GM19468 (cell line): ENCODE results near the gene COCH.
A peak's percentile ranks its signal among the peaks of the same experiment; 100 is the strongest.

ENCODE experiments used
- ATAC-seq: cut with Tn5 transposase; IDR thresholded peaks from one replicate; pipeline ENCODE4 v1.9.1; 2021; ENCODE audit warnings: mild to moderate bottlenecking, moderate library complexity, moderate number of reproducible peaks; ENCODE audit not compliant: unreplicated experiment; ENCODE audit errors: extremely low read depth

Gene COCH

GRCh38 chr14:30874120-30874998, at the start of gene COCH:
COCH (plus strand) TSS chr14:30874559; CDS start chr14:30874939, 380 bp downstream.
- ATAC-seq, result peak; percentile 72

- no peak for ATAC-seq
Measured at GRCh38 chr14:30826070-30826469, 48.3 kb upstream of the COCH start.

GRCh38 chr14:30829853-30830252, 44.5 kb upstream of the COCH start:
- ATAC-seq, result no peak

GRCh38 chr14:30834353-30834752, 40.0 kb upstream of the COCH start:
- no peak for ATAC-seq

- no peak for ATAC-seq
Measured at GRCh38 chr14:30838351-30838750, 36.0 kb upstream of the COCH start.

- ATAC-seq, result no peak
Measured at GRCh38 chr14:30840086-30840779, 34.1 kb upstream of the COCH start.

- no peak for ATAC-seq
Measured at GRCh38 chr14:30842431-30842830, 31.9 kb upstream of the COCH start.

- peak; percentile 3 for ATAC-seq
Measured at GRCh38 chr14:30848449-30849240, 25.7 kb upstream of the COCH start.

GRCh38 chr14:30849354-30849753, 25.0 kb upstream of the COCH start:
- ATAC-seq, result peak; percentile 94

GRCh38 chr14:30849983-30850382, 24.4 kb upstream of the COCH start:
- no peak for ATAC-seq

- ATAC-seq, result no peak
Measured at GRCh38 chr14:30853946-30854345, 20.4 kb upstream of the COCH start.

- ATAC-seq, result no peak
Measured at GRCh38 chr14:30854492-30854891, 19.9 kb upstream of the COCH start.

GRCh38 chr14:30855345-30856037, 18.9 kb upstream of the COCH start:
- no peak for ATAC-seq

GRCh38 chr14:30861200-30861599, 13.2 kb upstream of the COCH start:
- no peak for ATAC-seq

- ATAC-seq, result no peak
Measured at GRCh38 chr14:30864934-30865333, 9.4 kb upstream of the COCH start.

- ATAC-seq, result no peak
Measured at GRCh38 chr14:30868736-30869135, 5.6 kb upstream of the COCH start.

GRCh38 chr14:30869551-30870155, 4.7 kb upstream of the COCH start:
- no peak for ATAC-seq

GRCh38 chr14:30872602-30873001, 1.8 kb upstream of the COCH start:
- no peak for ATAC-seq

- ATAC-seq, result no peak
Measured at GRCh38 chr14:30873308-30874119, 845 bp upstream of the COCH start.
